Hepatocyte (in vitro differentiated cells): ENCODE results near the gene ERVFRD-1.

Source experiments
- CTCF ChIP-seq: fragments of 200-600 bp; sonication (generic); IDR thresholded peaks from 2 replicates; pipeline ENCODE4 v1.5.1; 2016; ENCODE audit warnings: antibody characterized with exemption, mild to moderate bottlenecking; ENCODE audit not compliant: poor library complexity
- EZH2 ChIP-seq: fragments of 200-600 bp; sonication (generic); IDR thresholded peaks from 2 replicates; pipeline ENCODE4 v1.6.1; 2016; ENCODE audit warnings: antibody characterized with exemption, mild to moderate bottlenecking, borderline replicate concordance

- no peak for TF ChIP-seq CTCF
- TF ChIP-seq EZH2: no peak
Observed at GRCh38 chr6:11083956-11084355, 27.6 kb downstream of the ERVFRD-1 start.
